Vagina (tissue), 2 donors: ENCODE data around the gene GMPPB. TPM values are rescaled to one million over a fixed set of nuclear protein-coding genes. Genes with fewer than 3 reads are reported as not detected.

ENCODE experiments used
- DNase-seq, 2 donors: peaks; one replicate each; pipeline ENCODE4 v3.0.0-alpha.2; 2017; ENCODE audit errors: extremely low spot score in 2 of 2
- H3K27ac ChIP-seq: fragments of 200-600 bp; sonication (generic); one replicate; pipeline ENCODE4 v1.5.1; 2019
- H3K27me3 ChIP-seq: fragments of 200-600 bp; sonication (generic); one replicate; pipeline ENCODE4 v1.5.1; 2019
- H3K36me3 ChIP-seq, 2 donors: fragments of 200-600 bp; sonication (generic); one replicate each; pipeline ENCODE4 v1.5.1; 2017 to 2019
- H3K4me1 ChIP-seq: fragments of 200-600 bp; sonication (generic); one replicate; pipeline ENCODE4 v1.5.1; 2019
- H3K4me3 ChIP-seq, 2 donors: fragments of 200-600 bp; sonication (generic); 1 replicate in 1 of 2; 2 replicates in 1 of 2; pipeline ENCODE4 v1.5.1; 2016 to 2019
- H3K9me3 ChIP-seq: fragments of 200-600 bp; sonication (generic); one replicate; pipeline ENCODE4 v1.5.1; 2019
- POLR2A ChIP-seq, 2 donors: fragments of 450-650 bp; IDR thresholded peaks; one replicate each; pipeline ENCODE4 v1.6.1; 2017; ENCODE audit warnings: antibody characterized with exemption in 2 of 2, mild to moderate bottlenecking in 2 of 2, moderate library complexity in 2 of 2
- POLR2AphosphoS5 ChIP-seq, 2 donors: sonication (generic); formaldehyde crosslinking; IDR thresholded peaks; one replicate each; pipeline ENCODE4 v1.9.0; 2017; ENCODE audit warnings: antibody characterized with exemption in 2 of 2, mild to moderate bottlenecking in 2 of 2, low read depth in 1 of 2; ENCODE audit not compliant: insufficient read depth in 1 of 2
- intact Hi-C: fragments of 100-400 bp; cut with DNase I; formaldehyde crosslinking; loops from one replicate; pipeline ENCODE4 v1.15.1; 2023
- total RNA-seq: library from RNA; depleted of rRNA; stranded (reverse); fragments of >200 nt; gene quantifications from one replicate; pipeline ENCODE4 v1.2.3, GENCODE V29; 2016
- TF ChIP-seq, protein P1 (sequence below), 3 experiments: fragments of 450-650 bp in 2 of 3; fragments of 200-600 bp in 1 of 3; sonication (generic) in 1 of 3; IDR thresholded peaks; one replicate each; pipeline ENCODE4 v1.5.1; 2017 to 2019; ENCODE audit warnings: antibody characterized with exemption in 3 of 3, mild to moderate bottlenecking in 2 of 3, moderate library complexity in 2 of 3

GMPPB gene
- total RNA-seq, 1 donor from 2014 or later: 19.9 TPM

DNA sequence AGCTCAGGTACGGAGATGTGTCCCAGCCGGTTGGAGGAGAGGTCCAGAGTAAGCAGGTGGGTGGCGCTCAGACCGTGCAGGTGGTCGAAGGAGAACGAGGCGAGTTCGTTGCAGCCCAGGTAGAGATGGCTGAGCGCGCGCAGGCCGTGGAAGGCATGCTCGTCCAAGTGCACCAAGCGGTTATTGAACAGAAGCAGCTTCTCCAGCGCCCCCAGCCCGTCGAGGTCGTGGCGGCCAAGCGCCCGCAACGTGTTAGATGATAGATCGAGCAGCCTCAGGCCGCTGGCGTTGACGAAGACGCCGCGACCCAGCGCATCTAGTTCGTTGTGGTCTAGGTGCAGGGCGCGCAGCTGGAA is 4.9 kb downstream of the GMPPB start:
- Histone ChIP-seq H3K27me3 (no peaks in the 10 kb centered on the region), H3K4me1 (peaks cover 36% of the 10 kb centered on the region), H3K27ac (no peak overlapping the region), H3K9me3 (no peaks in the 10 kb centered on the region), H3K4me3 (peak overlapping the region; percentile 53 to 58), H3K36me3 (peaks cover 0 to 20% of the 10 kb centered on the region in 2 donors)
- DNase-seq: peak in 1 of 2 donors; percentile 85
- intact Hi-C loops: no loop called here
- TF ChIP-seq, protein P1, sequence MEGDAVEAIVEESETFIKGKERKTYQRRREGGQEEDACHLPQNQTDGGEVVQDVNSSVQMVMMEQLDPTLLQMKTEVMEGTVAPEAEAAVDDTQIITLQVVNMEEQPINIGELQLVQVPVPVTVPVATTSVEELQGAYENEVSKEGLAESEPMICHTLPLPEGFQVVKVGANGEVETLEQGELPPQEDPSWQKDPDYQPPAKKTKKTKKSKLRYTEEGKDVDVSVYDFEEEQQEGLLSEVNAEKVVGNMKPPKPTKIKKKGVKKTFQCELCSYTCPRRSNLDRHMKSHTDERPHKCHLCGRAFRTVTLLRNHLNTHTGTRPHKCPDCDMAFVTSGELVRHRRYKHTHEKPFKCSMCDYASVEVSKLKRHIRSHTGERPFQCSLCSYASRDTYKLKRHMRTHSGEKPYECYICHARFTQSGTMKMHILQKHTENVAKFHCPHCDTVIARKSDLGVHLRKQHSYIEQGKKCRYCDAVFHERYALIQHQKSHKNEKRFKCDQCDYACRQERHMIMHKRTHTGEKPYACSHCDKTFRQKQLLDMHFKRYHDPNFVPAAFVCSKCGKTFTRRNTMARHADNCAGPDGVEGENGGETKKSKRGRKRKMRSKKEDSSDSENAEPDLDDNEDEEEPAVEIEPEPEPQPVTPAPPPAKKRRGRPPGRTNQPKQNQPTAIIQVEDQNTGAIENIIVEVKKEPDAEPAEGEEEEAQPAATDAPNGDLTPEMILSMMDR (IDR thresholded peaks at IDR 0.05): no peak
- TF ChIP-seq POLR2AphosphoS5 (IDR thresholded peaks at IDR 0.05; ENCODE audit: insufficient read depth in 1 of 2, low read depth in 1 of 2) (no peak), POLR2A (IDR thresholded peaks at IDR 0.05) (no peak)

DNA sequence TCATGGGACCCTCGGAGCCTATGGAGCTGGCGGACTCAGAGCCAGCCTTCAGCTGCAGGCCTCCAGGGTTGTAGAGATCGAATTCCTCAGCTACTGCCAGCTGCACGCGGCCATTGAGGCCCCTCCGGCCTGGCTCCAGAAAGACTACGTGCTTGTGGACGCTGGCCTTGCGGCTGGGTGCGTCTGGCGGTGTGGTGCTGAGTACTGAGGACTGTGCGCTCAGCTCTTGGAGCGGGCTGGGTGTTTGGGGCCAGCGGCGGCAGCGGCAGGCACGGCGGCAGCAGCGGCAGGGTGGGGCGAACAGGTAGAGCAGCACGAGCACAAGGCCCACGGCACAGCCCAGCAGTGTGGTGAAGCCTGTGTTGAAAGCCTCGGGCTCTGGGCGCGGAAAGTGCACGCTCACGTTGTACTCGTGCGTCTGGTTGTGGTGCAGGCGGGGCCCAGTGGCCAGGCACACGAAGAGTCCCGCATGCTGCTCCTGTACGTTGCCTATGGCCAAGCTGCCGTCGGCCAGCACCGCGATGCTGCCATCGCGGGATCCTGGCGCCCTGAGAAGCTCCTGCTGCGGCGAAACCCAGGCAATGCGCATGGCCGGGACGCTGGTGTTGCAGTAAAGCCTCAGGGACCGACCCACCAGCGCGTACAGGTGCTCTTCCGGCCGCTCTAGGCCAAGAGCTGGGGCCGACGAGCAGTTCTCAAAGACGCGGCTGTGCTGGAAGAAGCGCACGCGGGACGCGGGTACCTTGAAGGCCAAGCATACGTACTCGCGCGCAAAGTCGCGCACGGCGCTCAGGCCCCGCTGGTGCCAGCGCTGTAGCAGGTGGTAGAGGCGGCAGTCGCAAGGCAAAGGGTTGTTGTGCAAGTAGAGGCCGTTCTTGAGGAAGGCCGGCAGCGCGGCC is 5.5 kb downstream of the GMPPB start:
- Histone ChIP-seq H3K4me3 (peak overlapping the region; percentile 53 to 58), H3K27me3 (no peaks in the 10 kb centered on the region), H3K4me1 (peaks cover 33% of the 10 kb centered on the region), H3K27ac (no peak overlapping the region), H3K36me3 (peaks cover 0 to 20% of the 10 kb centered on the region in 2 donors), H3K9me3 (no peaks in the 10 kb centered on the region)
- TF ChIP-seq POLR2AphosphoS5 (IDR thresholded peaks at IDR 0.05; ENCODE audit: insufficient read depth in 1 of 2, low read depth in 1 of 2): no peak
- no peak for TF ChIP-seq POLR2A (IDR thresholded peaks at IDR 0.05)
- TF ChIP-seq, protein P1 (IDR thresholded peaks at IDR 0.05): no peak
- intact Hi-C loops: no loop called here
- DNase-seq: no peak

DNA sequence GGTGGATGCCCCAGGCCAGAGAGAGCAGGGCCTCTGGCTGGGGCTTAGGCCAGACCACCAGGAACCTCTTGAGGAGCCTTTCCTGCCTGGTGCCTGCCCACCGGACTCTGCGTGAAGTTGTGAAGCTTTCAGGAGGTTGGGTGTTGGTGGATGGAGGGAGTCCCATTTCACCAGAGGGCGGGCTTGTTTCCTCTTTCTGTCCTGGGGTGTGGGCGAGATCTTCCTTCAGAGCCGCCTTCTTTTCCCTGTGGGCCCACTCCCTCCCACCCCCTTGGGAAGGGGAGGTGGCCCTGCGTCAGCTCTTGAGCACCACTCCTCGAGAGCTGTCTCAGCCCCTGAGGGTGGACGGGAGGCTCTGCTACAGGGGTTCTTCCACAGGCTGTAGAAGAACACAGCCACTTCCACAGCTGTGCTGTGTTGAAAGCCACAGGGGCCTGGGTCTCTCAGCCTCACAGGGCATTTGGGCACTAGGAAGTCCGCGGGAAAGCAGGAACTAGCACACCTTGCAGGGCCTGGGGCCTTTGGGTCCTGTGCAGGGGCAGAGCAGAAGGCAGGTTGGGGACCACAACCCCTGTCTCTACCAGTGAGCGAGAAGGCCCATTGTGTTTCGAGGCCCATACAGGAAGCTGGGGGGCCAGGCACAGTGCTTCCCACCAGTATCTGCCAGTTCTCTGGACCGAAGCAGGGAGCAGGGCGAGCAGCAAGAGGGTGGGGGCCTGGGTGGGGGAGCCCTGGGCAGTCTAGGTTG is 6.4 kb downstream of the GMPPB start:
- no peak overlapping the region for H3K4me3 ChIP-seq
- H3K9me3 ChIP-seq: no peaks in the 10 kb centered on the region
- H3K27ac ChIP-seq: no peak overlapping the region
- intact Hi-C loops: no loop called here
- TF ChIP-seq POLR2AphosphoS5 (IDR thresholded peaks at IDR 0.05; ENCODE audit: insufficient read depth in 1 of 2, low read depth in 1 of 2) (no peak), POLR2A (IDR thresholded peaks at IDR 0.05) (no peak)
- DNase-seq: peak in 1 of 2 donors; percentile 84
- H3K36me3 ChIP-seq: peaks cover 0 to 19% of the 10 kb centered on the region in 2 donors
- no peaks in the 10 kb centered on the region for H3K27me3 ChIP-seq
- H3K4me1 ChIP-seq: peaks cover 25% of the 10 kb centered on the region

DNA sequence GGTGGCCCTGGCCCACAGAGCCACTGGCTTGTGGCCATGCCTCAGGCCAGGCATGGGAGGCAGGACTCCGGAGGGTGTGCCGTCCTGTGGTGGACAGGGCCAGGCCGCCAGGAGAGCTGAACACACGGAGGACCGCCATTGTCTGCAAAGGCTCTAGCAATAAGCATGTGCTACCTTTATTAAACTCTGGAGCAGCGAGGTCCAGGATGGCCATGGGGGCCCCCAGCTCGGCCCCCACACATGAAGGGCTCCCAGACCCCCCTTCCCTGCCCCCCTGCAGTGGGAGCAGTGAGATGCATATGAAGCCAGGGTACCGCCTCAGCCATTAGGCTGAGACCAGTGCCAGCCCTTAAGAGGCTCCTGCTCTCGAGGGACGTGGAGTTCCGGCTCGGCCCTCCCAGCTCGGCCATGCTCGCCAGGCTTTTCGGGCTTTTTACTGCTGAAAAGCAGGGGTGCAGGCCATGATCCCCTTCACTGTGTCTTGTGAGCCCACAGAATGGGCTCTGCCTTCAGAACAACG is 7.0 kb downstream of the GMPPB start:
- intact Hi-C loops: no loop called here
- TF ChIP-seq POLR2AphosphoS5 (IDR thresholded peaks at IDR 0.05; ENCODE audit: insufficient read depth in 1 of 2, low read depth in 1 of 2): no peak
- TF ChIP-seq POLR2A (IDR thresholded peaks at IDR 0.05): no peak
- TF ChIP-seq, protein P1 (IDR thresholded peaks at IDR 0.05): no peak
- Histone ChIP-seq H3K36me3 (peaks cover 0 to 13% of the 10 kb centered on the region in 2 donors), H3K27ac (no peak overlapping the region), H3K9me3 (no peaks in the 10 kb centered on the region), H3K27me3 (no peaks in the 10 kb centered on the region), H3K4me1 (peaks cover 20% of the 10 kb centered on the region), H3K4me3 (no peak overlapping the region)
- DNase-seq: peak in 1 of 2 donors; percentile 85

DNA sequence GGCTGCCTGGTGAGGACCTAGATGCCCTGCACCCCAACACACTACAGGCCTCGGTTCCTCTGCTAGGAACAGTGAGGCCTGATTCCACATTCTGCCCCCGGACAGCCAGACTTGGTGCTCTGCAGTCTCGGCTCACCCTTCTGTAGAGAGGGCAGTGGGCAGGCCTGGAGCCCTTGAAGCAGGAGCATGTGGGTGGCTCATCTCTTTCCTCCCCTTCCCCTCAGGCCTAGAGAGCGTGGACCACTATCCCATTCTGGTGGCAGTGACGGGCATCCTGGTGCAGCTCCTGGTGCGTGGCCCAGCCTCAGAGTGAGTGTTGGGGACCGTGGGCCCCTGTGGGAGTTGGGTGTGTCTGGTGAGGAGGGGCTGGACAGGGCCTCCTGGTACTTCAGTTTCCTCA is 7.6 kb downstream of the GMPPB start:
- DNase-seq: no peak
- intact Hi-C loops: no loop called here
- TF ChIP-seq POLR2AphosphoS5 (IDR thresholded peaks at IDR 0.05; ENCODE audit: insufficient read depth in 1 of 2, low read depth in 1 of 2) (no peak), POLR2A (IDR thresholded peaks at IDR 0.05) (no peak)
- TF ChIP-seq, protein P1 (IDR thresholded peaks at IDR 0.05): no peak
- Histone ChIP-seq H3K36me3 (peaks cover 0 to 13% of the 10 kb centered on the region in 2 donors), H3K27me3 (no peaks in the 10 kb centered on the region), H3K4me1 (peaks cover 20% of the 10 kb centered on the region), H3K9me3 (no peaks in the 10 kb centered on the region), H3K4me3 (no peak overlapping the region), H3K27ac (no peak overlapping the region)
